ENCODE measurements around the gene SCML1. TPM values are rescaled to one million over a fixed set of nuclear protein-coding genes. Genes with fewer than 3 reads are reported as not detected.
A peak's percentile ranks its signal among the peaks of the same experiment; 100 is the strongest.

The SCML1 gene
- total and polyA plus RNA-seq, 2 donors (not counting 3 experiments of a cell fraction or from before 2014, with no cell fraction given) = 8.8 to 12.4 TPM

DNA sequence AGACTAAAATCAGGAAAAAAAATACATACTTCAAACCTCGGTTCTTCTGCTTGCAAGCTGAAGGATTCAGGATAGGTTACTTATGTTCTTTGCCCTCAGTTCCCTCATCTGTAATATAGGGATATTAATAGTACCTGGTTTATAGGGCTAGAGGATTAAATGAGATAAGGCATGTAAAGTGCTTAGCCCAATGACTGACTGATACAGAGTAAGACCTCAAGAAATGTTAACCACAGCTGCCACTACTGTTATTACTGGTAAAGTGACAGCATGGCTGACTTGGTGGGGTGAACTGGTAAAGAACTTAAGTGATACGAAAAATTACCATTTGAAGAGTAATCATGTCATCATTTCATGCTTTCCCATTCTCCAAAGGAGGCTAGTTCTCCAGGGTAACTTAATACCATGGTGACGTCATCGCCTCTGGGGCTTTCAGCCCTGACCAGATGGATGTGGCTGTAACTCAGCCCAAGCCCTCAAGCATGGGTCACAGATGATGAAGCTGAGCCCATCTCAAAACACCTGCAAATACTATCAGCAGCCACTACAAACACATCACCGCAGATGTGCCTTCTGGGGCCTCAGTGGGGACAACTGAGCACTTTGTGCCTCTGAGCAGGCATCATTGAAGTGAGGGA is 44.5 kb upstream of the SCML1 start:
- no peaks in the 10 kb centered on the region for H3K79me2 ChIP-seq (ENCODE audit: control insufficient read depth, insufficient read depth, low read length)
- dilution Hi-C loops (cut with MboI; ENCODE audit: extremely low pct_ligation_motif_present, low sequenced_read_pairs) = no loop called here
- no peaks in the 10 kb centered on the region for H3K9me1 ChIP-seq (replicated peaks; ENCODE audit: control insufficient read depth, extremely low read depth, insufficient read depth, low read length)
- no peaks in the 10 kb centered on the region for H3K27me3 ChIP-seq (ENCODE audit: control insufficient read depth in 2 of 2, insufficient read depth in 2 of 2, low read length in 2 of 2)
- no peaks in the 10 kb centered on the region for H3K9me3 ChIP-seq (replicated peaks; ENCODE audit: control insufficient read depth, insufficient read depth, low read length)
- no peak overlapping the region for H2AFZ ChIP-seq (ENCODE audit: low read depth, low read length)
- H3K36me3 ChIP-seq (ENCODE audit: control insufficient read depth in 2 of 2, extremely low read depth in 1 of 2, insufficient read depth in 2 of 2, low read length in 2 of 2) = no peaks in the 10 kb centered on the region
- no peak overlapping the region for H3K4me3 ChIP-seq (replicated peaks in 1 of 3; ENCODE audit: insufficient read depth in 1 of 3, low read depth in 1 of 3, low read length in 3 of 3)
- peak; percentile 12 for FAIRE-seq
- H3K9ac ChIP-seq (replicated peaks; ENCODE audit: extremely low read depth, insufficient read depth, low read length) = no peak overlapping the region
- intact Hi-C loops (cut with micrococcal nuclease) = loop anchor here (10.0 kb wide), 1 partner anchor 568 kb away; no protein-coding TSS in a partner anchor
- peaks cover 2% of the 10 kb centered on the region for H3K4me1 ChIP-seq (ENCODE audit: control insufficient read depth, extremely low read depth, insufficient read depth, low read length)
- H3K27ac ChIP-seq (ENCODE audit: insufficient read depth, low read depth, low read length) = no peak overlapping the region
- CTCF ChIA-PET = interaction anchor here (0.6 to 2.4 kb wide), 2 partner anchors 450 to 452 kb away, joined by 3 to 5 read pairs; no protein-coding TSS in a partner anchor
- POLR2A ChIA-PET = no interaction called here
- H3K4me2 ChIP-seq (ENCODE audit: insufficient read depth, low read length) = no peak overlapping the region
- BruUV-seq (replicated peaks) = no TSS peak
- TF ChIP-seq, protein P1, sequence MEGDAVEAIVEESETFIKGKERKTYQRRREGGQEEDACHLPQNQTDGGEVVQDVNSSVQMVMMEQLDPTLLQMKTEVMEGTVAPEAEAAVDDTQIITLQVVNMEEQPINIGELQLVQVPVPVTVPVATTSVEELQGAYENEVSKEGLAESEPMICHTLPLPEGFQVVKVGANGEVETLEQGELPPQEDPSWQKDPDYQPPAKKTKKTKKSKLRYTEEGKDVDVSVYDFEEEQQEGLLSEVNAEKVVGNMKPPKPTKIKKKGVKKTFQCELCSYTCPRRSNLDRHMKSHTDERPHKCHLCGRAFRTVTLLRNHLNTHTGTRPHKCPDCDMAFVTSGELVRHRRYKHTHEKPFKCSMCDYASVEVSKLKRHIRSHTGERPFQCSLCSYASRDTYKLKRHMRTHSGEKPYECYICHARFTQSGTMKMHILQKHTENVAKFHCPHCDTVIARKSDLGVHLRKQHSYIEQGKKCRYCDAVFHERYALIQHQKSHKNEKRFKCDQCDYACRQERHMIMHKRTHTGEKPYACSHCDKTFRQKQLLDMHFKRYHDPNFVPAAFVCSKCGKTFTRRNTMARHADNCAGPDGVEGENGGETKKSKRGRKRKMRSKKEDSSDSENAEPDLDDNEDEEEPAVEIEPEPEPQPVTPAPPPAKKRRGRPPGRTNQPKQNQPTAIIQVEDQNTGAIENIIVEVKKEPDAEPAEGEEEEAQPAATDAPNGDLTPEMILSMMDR (IDR thresholded peaks at IDR 0.05; ENCODE audit: extremely low read depth in 1 of 2, insufficient read depth in 1 of 2, low read depth in 1 of 2, low read length in 2 of 2) = no peak
- TF ChIP-seq POLR2AphosphoS5 (IDR thresholded peaks at IDR 0.05; ENCODE audit: insufficient read depth, low read depth, low read length) (no peak), MYC (IDR thresholded peaks at IDR 0.05; ENCODE audit: low read depth, low read length) (no peak), JUN (IDR thresholded peaks at IDR 0.05; ENCODE audit: borderline replicate concordance, insufficient read depth, insufficient read length, low read depth) (no peak)
- no peak for DNase-seq (ENCODE audit: low read depth, low spot score)
- H4K20me1 ChIP-seq (replicated peaks; ENCODE audit: control insufficient read depth, extremely low read depth, insufficient read depth, low read length) = no peaks in the 10 kb centered on the region

DNA sequence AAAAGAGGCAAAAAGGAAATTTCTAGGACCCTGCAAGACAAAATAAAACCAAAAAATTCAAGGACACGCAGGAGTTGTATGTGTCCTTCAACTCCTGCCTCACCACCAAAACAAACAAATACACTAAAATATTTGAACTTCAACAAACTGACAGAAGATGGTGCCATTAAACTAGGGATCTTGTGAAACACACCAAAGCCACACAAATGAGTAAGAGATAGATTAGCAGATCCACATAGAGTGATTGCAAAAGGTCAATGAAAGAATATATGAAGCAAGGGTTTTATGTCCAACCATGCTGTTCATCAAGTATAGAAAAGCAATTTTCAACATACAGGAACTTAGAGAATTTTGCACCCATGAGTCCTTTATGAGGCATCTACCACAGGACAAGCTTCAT is 40.1 kb upstream of the SCML1 start:
- intact Hi-C loops (cut with micrococcal nuclease) = loop anchor here (10.0 kb wide), 1 partner anchor 572 kb away; no protein-coding TSS in a partner anchor

More for the DNA sequence above, 40.1 kb upstream of the SCML1 start:
- no peak overlapping the region for H3K4me2 ChIP-seq (ENCODE audit: insufficient read depth, low read length)
- no TSS peak for BruUV-seq (replicated peaks)
- no peaks in the 10 kb centered on the region for H3K79me2 ChIP-seq (ENCODE audit: control insufficient read depth, insufficient read depth, low read length)
- DNase-seq (ENCODE audit: low read depth, low spot score) (peak; percentile 1), FAIRE-seq (no peak)
- H3K27me3 ChIP-seq (ENCODE audit: control insufficient read depth in 2 of 2, insufficient read depth in 2 of 2, low read length in 2 of 2) = no peaks in the 10 kb centered on the region
- POLR2A ChIA-PET = no interaction called here
- no peak overlapping the region for H3K9ac ChIP-seq (replicated peaks; ENCODE audit: extremely low read depth, insufficient read depth, low read length)
- H3K9me1 ChIP-seq (replicated peaks; ENCODE audit: control insufficient read depth, extremely low read depth, insufficient read depth, low read length) = no peaks in the 10 kb centered on the region
- no peaks in the 10 kb centered on the region for H3K9me3 ChIP-seq (replicated peaks; ENCODE audit: control insufficient read depth, insufficient read depth, low read length)
- no peaks in the 10 kb centered on the region for H3K36me3 ChIP-seq (ENCODE audit: control insufficient read depth in 2 of 2, extremely low read depth in 1 of 2, insufficient read depth in 2 of 2, low read length in 2 of 2)
- H3K4me1 ChIP-seq (ENCODE audit: control insufficient read depth, extremely low read depth, insufficient read depth, low read length) = no peaks in the 10 kb centered on the region
- TF ChIP-seq MYC (IDR thresholded peaks at IDR 0.05; ENCODE audit: low read depth, low read length) (no peak), POLR2A (IDR thresholded peaks at IDR 0.05; ENCODE audit: low read depth, low read length) (no peak), POLR2AphosphoS5 (IDR thresholded peaks at IDR 0.05; ENCODE audit: insufficient read depth, low read depth, low read length) (no peak), EZH2 (IDR thresholded peaks at IDR 0.05; ENCODE audit: borderline replicate concordance, low read depth, low read length, severe bottlenecking) (no peak)
- TF ChIP-seq, protein P1 (IDR thresholded peaks at IDR 0.05; ENCODE audit: extremely low read depth in 1 of 2, insufficient read depth in 1 of 2, low read depth in 1 of 2, low read length in 2 of 2) = no peak
- CTCF ChIA-PET = interaction anchor here (1.2 to 1.9 kb wide), 7 partner anchors 28 to 1637 kb away, joined by 3 to 7 read pairs (median 4); no protein-coding TSS in a partner anchor
- dilution Hi-C loops (cut with MboI; ENCODE audit: extremely low pct_ligation_motif_present, low sequenced_read_pairs) = no loop called here
- H3K4me3 ChIP-seq (replicated peaks in 1 of 3; ENCODE audit: insufficient read depth in 1 of 3, low read depth in 1 of 3, low read length in 3 of 3) = no peak overlapping the region
- H4K20me1 ChIP-seq (replicated peaks; ENCODE audit: control insufficient read depth, extremely low read depth, insufficient read depth, low read length) = no peaks in the 10 kb centered on the region
- H3K27ac ChIP-seq (ENCODE audit: insufficient read depth, low read depth, low read length) = no peak overlapping the region
- no peak overlapping the region for H2AFZ ChIP-seq (ENCODE audit: low read depth, low read length)

Data from endothelial cell of umbilical vein (primary cell).